Endometrium (tissue), 2 donors: ENCODE measurements around the gene PMF1.

Experiments used
- FAIRE-seq: peaks from 2 replicates; lab custom pipeline; 2012; peaks lifted over from hg19 to GRCh38; lab: Jason Lieb, UNC
- donor health status: control.
- donor health status: control.

The PMF1 gene

GRCh38 chr1:156238248-156238647, 25.4 kb downstream of the PMF1 start:
- FAIRE-seq: no peak

- no peak for FAIRE-seq
These were observed 28.6 kb downstream of the PMF1 start for GRCh38 chr1:156241311-156241811.

- FAIRE-seq: no peak
These were observed 29.1 kb downstream of the PMF1 start, which contains the start of gene BGLAP for GRCh38 chr1:156241926-156242325. TSS of gene BGLAP (plus strand) at chr1:156242184. CDS start at chr1:156242232, 48 bp downstream.

- no peak for FAIRE-seq
These were observed 29.9 kb downstream of the PMF1 start for GRCh38 chr1:156242738-156243137.

GRCh38 chr1:156244126-156244525, 31.3 kb downstream of the PMF1 start:
- FAIRE-seq: no peak

- FAIRE-seq: no peak
These were observed 31.9 kb downstream of the PMF1 start for GRCh38 chr1:156244712-156245111.

- no peak for FAIRE-seq
These were observed 32.8 kb downstream of the PMF1 start for GRCh38 chr1:156245451-156246232.

GRCh38 chr1:156246241-156246780, 33.5 kb downstream of the PMF1 start:
- FAIRE-seq: no peak

- FAIRE-seq: no peak
These were observed 34.1 kb downstream of the PMF1 start for GRCh38 chr1:156246781-156247459.

GRCh38 chr1:156247460-156248322, 34.9 kb downstream of the PMF1 start, which contains the start of gene PAQR6:
TSS of gene PAQR6 (minus strand) at chr1:156248056. CDS start at chr1:156246731, 1,325 bp downstream.
- FAIRE-seq: no peak

GRCh38 chr1:156248323-156248683, 35.5 kb downstream of the PMF1 start:
- FAIRE-seq: no peak

- no peak for FAIRE-seq
These were observed 36.8 kb downstream of the PMF1 start for GRCh38 chr1:156249593-156249992.

GRCh38 chr1:156251527-156251926, 38.7 kb downstream of the PMF1 start:
- FAIRE-seq: no peak

- FAIRE-seq: no peak
These were observed 40.8 kb downstream of the PMF1 start for GRCh38 chr1:156253634-156254033.

GRCh38 chr1:156257711-156258110, 44.9 kb downstream of the PMF1 start:
- no peak for FAIRE-seq

- no peak for FAIRE-seq
These were observed 46.1 kb downstream of the PMF1 start for GRCh38 chr1:156258859-156259258.

GRCh38 chr1:156259805-156260204, 47.0 kb downstream of the PMF1 start:
- no peak for FAIRE-seq

GRCh38 chr1:156260896-156261295, 48.1 kb downstream of the PMF1 start:
- FAIRE-seq: no peak

GRCh38 chr1:156262461-156263287, 49.9 kb downstream of the PMF1 start:
- FAIRE-seq: no peak

GRCh38 chr1:156263288-156263655, 50.5 kb downstream of the PMF1 start:
- FAIRE-seq: no peak

GRCh38 chr1:156266051-156266450, 53.2 kb downstream of the PMF1 start:
- FAIRE-seq: no peak
